Measurements from ENCODE around the gene ALDH2. TPM values are rescaled to one million over a fixed set of nuclear protein-coding genes. Genes with fewer than 3 reads are reported as not detected.

ALDH2 gene
- total and polyA plus RNA-seq, 9 of the 15 experiments (the other 6 are each of a cell fraction or from before 2014, with no cell fraction given): 1.9 to 22.5 (median 12.2) TPM

DNA sequence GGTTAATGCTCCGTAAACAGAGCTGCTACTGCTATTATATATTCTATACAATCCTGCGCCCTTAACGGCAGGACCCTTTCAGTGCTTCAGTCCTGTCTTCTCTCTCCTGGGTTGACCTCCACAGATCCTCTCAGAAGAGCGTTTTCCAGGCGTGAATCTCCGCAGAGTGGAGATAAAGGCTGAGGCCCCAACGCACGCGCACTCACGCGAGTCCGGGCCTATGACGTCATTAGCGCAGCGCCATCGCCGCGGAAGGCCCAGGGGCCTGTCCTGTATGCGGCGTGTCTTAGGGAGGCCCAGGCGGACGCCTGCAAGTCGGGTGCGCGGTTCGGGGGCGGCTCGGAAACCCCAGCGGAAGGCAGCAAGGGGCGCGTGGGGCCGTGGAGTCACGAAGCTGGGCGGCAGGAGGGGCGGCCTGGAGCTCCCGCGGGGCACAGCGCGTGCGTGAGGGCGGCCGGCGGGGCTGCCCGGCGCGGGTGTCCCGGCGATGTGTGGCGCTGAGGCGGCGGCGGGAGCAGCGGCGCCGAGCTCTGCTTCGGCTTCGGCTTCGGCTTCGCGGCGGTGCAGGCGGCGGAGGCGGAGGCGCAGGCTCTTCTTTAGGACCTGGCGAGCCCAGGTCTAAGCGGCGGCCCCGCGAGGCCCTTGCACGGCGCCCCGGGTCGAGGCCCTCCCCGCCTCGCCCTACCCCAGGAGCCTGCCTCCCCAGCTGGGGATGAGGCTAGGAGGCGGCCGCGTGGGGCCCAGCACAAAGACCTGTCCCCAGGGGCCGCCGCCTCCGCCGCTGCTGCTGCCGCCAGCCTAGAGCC, 75.2 kb downstream of the ALDH2 start, which contains the start of gene MAPKAPK5 (continued):
- TF ChIP-seq, protein P1, sequence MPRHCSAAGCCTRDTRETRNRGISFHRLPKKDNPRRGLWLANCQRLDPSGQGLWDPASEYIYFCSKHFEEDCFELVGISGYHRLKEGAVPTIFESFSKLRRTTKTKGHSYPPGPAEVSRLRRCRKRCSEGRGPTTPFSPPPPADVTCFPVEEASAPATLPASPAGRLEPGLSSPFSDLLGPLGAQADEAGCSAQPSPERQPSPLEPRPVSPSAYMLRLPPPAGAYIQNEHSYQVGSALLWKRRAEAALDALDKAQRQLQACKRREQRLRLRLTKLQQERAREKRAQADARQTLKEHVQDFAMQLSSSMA (CRISPR knock-in tag; IDR thresholded peaks at IDR 0.05): peak; percentile 65; the same call in 1 of the 2 replicates
- TF ChIP-seq, protein P2, sequence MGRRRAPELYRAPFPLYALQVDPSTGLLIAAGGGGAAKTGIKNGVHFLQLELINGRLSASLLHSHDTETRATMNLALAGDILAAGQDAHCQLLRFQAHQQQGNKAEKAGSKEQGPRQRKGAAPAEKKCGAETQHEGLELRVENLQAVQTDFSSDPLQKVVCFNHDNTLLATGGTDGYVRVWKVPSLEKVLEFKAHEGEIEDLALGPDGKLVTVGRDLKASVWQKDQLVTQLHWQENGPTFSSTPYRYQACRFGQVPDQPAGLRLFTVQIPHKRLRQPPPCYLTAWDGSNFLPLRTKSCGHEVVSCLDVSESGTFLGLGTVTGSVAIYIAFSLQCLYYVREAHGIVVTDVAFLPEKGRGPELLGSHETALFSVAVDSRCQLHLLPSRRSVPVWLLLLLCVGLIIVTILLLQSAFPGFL (CRISPR knock-in tag; IDR thresholded peaks at IDR 0.05): no peak
- TF ChIP-seq LCOR (CRISPR knock-in tag; IDR thresholded peaks at IDR 0.05): 0 out of 2 replicates have a peak, but pooled peaks have one; percentile 32
- peak; percentile 74 for TF ChIP-seq HMGN3 (IDR thresholded peaks at IDR 0.05; ENCODE audit: borderline replicate concordance, extremely low read depth, insufficient read length, low read depth, low read length)
- TF ChIP-seq, protein P3, sequence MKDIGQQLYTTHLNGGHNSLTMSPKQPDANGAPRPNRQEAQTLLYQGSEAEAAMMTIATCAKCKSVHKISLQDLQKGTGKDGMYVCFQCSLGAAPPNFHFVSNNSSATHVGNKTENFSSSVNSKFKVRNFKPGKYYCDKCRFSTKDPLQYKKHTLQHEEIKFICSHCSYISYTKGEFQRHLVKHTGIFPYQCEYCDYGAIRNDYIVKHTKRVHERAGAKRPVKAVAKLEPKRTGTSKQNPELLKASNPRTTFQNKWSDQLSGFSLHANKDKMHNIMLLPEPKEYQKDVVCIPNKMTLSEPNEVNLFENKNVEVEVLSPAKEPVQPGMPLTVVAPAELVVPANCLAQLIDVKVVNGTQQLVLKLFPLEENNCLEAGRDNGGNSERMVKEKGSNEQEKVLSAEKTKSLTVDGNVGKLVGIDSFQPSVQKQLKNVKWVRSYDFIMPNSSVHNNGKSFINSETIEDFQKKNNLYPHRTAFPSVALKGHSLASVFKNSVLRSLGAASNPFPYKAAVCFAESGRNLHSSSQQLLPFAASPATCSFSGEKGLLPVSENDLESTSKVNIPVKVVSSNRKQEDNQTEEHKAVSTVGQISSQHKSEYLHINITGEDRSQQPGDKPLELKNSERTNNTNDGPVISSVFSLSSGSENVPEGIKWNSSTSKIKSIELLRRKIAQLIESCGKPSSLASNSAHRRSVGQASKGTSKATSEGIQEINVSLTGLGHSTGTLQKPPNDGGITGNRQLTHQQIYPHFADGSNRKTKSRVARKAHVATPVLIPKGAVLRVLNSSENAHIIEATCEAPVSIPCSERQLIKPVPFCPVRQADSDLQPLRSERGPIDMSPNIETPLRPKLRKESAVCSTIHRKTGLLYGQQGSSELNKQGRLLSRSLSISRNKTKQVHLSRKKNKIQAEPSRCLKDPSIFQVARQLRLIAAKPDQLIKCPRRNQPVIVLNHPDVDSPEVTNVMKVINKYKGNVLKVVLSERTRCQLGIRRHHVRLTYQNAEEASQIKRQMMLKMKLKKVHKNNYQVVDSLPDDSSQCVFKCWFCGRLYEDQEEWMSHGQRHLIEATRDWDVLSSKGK (CRISPR knock-in tag; IDR thresholded peaks at IDR 0.05): no peak
- TF ChIP-seq, protein P4, sequence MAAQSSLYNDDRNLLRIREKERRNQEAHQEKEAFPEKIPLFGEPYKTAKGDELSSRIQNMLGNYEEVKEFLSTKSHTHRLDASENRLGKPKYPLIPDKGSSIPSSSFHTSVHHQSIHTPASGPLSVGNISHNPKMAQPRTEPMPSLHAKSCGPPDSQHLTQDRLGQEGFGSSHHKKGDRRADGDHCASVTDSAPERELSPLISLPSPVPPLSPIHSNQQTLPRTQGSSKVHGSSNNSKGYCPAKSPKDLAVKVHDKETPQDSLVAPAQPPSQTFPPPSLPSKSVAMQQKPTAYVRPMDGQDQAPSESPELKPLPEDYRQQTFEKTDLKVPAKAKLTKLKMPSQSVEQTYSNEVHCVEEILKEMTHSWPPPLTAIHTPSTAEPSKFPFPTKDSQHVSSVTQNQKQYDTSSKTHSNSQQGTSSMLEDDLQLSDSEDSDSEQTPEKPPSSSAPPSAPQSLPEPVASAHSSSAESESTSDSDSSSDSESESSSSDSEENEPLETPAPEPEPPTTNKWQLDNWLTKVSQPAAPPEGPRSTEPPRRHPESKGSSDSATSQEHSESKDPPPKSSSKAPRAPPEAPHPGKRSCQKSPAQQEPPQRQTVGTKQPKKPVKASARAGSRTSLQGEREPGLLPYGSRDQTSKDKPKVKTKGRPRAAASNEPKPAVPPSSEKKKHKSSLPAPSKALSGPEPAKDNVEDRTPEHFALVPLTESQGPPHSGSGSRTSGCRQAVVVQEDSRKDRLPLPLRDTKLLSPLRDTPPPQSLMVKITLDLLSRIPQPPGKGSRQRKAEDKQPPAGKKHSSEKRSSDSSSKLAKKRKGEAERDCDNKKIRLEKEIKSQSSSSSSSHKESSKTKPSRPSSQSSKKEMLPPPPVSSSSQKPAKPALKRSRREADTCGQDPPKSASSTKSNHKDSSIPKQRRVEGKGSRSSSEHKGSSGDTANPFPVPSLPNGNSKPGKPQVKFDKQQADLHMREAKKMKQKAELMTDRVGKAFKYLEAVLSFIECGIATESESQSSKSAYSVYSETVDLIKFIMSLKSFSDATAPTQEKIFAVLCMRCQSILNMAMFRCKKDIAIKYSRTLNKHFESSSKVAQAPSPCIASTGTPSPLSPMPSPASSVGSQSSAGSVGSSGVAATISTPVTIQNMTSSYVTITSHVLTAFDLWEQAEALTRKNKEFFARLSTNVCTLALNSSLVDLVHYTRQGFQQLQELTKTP (IDR thresholded peaks at IDR 0.05; ENCODE audit: low read depth in 1 of 2, partially characterized antibody in 2 of 2): no peak
- TF ChIP-seq ZNF384 (IDR thresholded peaks at IDR 0.05; ENCODE audit: low read depth, low read length): no peak; the same call in 1 of the 2 replicates
- TF ChIP-seq, protein P5, sequence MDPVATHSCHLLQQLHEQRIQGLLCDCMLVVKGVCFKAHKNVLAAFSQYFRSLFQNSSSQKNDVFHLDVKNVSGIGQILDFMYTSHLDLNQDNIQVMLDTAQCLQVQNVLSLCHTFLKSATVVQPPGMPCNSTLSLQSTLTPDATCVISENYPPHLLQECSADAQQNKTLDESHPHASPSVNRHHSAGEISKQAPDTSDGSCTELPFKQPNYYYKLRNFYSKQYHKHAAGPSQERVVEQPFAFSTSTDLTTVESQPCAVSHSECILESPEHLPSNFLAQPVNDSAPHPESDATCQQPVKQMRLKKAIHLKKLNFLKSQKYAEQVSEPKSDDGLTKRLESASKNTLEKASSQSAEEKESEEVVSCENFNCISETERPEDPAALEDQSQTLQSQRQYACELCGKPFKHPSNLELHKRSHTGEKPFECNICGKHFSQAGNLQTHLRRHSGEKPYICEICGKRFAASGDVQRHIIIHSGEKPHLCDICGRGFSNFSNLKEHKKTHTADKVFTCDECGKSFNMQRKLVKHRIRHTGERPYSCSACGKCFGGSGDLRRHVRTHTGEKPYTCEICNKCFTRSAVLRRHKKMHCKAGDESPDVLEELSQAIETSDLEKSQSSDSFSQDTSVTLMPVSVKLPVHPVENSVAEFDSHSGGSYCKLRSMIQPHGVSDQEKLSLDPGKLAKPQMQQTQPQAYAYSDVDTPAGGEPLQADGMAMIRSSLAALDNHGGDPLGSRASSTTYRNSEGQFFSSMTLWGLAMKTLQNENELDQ (CRISPR knock-in tag; IDR thresholded peaks at IDR 0.05; ENCODE audit: borderline replicate concordance): no peak
- no peak for TF ChIP-seq ZC3H4 (CRISPR knock-in tag; IDR thresholded peaks at IDR 0.05; ENCODE audit: borderline replicate concordance)
- no peak for TF ChIP-seq RBM25 (IDR thresholded peaks at IDR 0.05; ENCODE audit: low read depth, low read length, severe bottlenecking)
- TF ChIP-seq, protein P6, sequence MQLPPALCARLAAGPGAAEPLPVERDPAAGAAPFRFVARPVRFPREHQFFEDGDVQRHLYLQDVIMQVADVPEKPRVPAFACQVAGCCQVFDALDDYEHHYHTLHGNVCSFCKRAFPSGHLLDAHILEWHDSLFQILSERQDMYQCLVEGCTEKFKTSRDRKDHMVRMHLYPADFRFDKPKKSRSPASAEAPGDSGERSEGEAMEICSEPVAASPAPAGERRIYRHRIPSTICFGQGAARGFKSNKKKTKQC (CRISPR knock-in tag; IDR thresholded peaks at IDR 0.05): peak; percentile 73; the same call in 1 of the 2 replicates
- TF ChIP-seq ZNF133 (CRISPR knock-in tag; IDR thresholded peaks at IDR 0.05): no peak
- no peak for TF ChIP-seq ARID2 (IDR thresholded peaks at IDR 0.05)

Measured in K562 (cell line).